Rectal smooth muscle tissue (tissue), 1 donor: ENCODE data around the gene MLPH.
A peak's percentile ranks its signal among the peaks of the same experiment; 100 is the strongest.

Experiments used
- H3K27ac ChIP-seq: one replicate; pipeline ENCODE4 v1.7.0; 2013; ENCODE audit warnings: low read depth, low read length, inconsistent platforms
- H3K27me3 ChIP-seq: one replicate; pipeline ENCODE4 v1.7.0; 2013; ENCODE audit warnings: low read length; ENCODE audit not compliant: control insufficient read depth, insufficient read depth
- H3K36me3 ChIP-seq: one replicate; pipeline ENCODE4 v1.7.0; 2013; ENCODE audit warnings: low read length; ENCODE audit not compliant: control insufficient read depth, insufficient read depth
- H3K4me1 ChIP-seq: one replicate; pipeline ENCODE4 v1.7.0; 2013; ENCODE audit warnings: low read length; ENCODE audit not compliant: control insufficient read depth, insufficient read depth
- H3K4me3 ChIP-seq: one replicate; pipeline ENCODE4 v1.7.0; 2013; ENCODE audit warnings: low read length
- H3K9ac ChIP-seq: one replicate; pipeline ENCODE4 v1.7.0; 2013; ENCODE audit warnings: low read length

Gene MLPH

DNA sequence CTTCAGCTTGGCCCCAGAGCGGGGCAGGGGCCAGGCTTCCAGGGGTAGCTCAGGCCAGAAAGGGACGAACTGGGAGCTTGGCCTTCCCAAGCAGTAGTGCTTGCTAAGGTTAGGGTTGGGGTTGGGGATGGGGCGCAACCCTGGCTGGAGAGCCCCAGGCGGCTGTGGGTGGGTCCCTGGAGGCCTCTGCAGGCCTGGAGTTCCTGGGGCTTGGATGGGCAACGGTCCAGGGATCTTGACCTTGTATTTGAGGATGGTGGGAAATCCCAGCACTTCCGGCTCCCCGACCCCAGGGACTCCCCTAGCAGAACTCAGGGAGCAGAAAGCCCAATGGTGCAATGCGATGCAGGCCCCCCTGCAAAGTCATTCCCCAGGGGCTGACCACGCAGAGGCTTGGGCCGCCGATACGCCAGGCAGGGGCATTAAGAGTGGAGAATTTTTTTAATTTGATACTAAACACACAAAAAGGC lies 12.6 kb upstream of the MLPH start:
- H3K27ac ChIP-seq, result peak overlapping the region; percentile 93
- H3K4me1 ChIP-seq, result peaks cover 4% of the 10 kb centered on the region
- no peaks in the 10 kb centered on the region for H3K36me3 ChIP-seq
- H3K9ac ChIP-seq, result peak overlapping the region; percentile 24
- H3K4me3 ChIP-seq, result peak overlapping the region; percentile 73
- H3K27me3 ChIP-seq, result peaks cover 2% of the 10 kb centered on the region

DNA sequence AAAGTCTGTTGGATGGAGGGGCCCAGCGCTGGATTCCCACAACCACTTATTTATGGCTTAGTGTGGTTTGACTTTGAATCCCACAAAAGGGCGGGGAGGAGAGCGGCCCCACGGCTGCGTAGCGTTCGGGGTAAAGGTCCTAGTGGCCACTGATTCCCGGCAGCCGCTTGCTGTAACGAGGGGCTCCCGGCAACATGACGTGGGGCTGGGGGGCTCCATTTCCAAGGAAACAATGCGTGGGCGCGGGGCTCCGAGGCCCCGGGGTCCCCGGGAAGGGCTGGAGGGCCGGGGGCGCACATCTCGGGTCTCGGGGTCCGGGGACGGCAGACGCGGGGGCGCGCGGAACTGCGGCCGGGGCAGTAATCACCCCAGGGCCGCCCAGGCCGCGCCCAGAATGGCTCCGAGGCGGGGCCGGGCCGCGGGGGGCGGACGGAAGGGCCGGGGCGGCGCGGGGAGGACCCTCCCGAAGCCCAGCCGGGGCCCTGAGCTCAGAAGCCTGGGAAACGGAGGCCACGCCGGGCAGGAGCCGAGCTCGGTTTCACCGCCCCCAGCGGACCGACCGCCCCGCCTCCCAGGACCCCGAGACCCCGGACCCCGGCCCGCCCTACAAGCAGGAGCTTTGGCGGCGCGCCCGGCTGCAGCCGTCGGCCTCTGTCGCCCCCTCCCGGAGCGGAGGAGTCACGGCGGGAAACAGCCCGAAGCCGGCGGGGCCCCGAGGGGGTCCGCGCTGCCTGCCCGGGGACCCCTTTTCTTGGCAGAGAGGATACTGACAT lies 11.9 kb upstream of the MLPH start:
- H3K27me3 ChIP-seq, result peaks cover 2% of the 10 kb centered on the region
- H3K9ac ChIP-seq, result peak overlapping the region; percentile 24
- peak overlapping the region; percentile 93 for H3K27ac ChIP-seq
- H3K4me3 ChIP-seq, result peak overlapping the region; percentile 73
- peaks cover 4% of the 10 kb centered on the region for H3K4me1 ChIP-seq
- no peaks in the 10 kb centered on the region for H3K36me3 ChIP-seq

DNA sequence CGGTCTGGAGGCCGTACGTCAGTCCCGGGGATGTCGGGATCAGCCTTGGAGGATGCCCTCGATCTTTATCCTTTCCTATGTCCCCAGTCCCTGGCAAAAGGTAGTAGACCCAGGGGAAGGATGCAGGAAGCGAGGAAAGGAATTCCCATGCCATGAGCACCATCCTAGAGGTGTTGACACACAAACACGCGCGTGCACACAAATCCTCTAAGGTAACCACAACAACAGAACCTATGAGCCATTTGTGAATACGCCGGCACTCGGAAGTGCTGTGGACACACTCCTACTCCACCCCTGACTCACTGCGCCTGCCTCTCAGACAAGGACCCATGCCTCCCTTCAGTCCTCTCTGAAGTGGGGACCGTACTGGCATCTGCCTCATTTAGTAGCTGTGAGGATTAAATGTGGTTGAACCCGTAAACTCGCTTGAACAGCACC lies 11.3 kb upstream of the MLPH start:
- Histone ChIP-seq H3K4me1 (peaks cover 4% of the 10 kb centered on the region), H3K27me3 (peaks cover 2% of the 10 kb centered on the region), H3K9ac (no peak overlapping the region), H3K4me3 (peak overlapping the region; percentile 70), H3K27ac (peak overlapping the region; percentile 93), H3K36me3 (no peaks in the 10 kb centered on the region)

DNA sequence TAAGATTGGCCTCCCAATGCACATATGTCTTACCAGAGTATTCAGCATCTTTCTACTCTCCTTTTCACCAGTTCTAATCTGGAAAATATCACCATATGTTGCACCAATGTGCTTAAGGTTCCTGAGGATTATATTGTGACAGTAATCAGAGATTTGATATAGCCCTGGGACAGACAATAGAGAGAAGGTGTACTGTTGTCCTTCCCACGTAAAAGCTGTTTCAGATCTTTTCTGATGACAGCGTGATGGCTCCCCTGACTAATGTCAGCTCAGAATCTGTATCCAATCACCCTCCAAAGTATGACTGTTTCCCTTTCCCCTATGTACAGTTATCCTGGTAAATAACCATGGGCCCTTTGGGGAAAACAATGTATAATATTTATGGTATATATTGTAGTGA lies 9.0 kb upstream of the MLPH start:
- H3K4me1 ChIP-seq, result no peaks in the 10 kb centered on the region
- H3K27ac ChIP-seq, result no peak overlapping the region
- no peaks in the 10 kb centered on the region for H3K36me3 ChIP-seq
- H3K4me3 ChIP-seq, result no peak overlapping the region
- no peak overlapping the region for H3K9ac ChIP-seq
- peaks cover 4% of the 10 kb centered on the region for H3K27me3 ChIP-seq

DNA sequence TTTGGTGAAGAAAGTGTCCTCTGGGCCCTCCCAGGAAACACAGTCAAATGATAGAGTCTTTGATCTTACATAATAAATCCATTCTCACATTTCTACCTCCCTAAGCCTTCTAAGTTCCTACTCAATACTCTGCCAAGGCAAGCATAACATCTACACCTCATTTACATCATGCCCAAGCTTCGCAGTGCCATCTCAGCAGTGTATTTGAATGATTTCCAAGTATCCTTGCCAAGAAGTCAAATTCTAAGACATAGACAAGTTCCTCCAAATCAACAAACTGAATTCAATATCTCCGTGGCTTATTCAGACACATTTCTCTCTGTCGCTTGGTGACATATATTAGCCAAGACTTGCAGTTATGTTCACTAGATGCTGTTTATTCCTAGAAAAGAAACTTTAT lies 8.1 kb upstream of the MLPH start:
- no peak overlapping the region for H3K4me3 ChIP-seq
- H3K27me3 ChIP-seq, result peaks cover 7% of the 10 kb centered on the region
- H3K4me1 ChIP-seq, result no peaks in the 10 kb centered on the region
- no peak overlapping the region for H3K9ac ChIP-seq
- no peak overlapping the region for H3K27ac ChIP-seq
- no peaks in the 10 kb centered on the region for H3K36me3 ChIP-seq

DNA sequence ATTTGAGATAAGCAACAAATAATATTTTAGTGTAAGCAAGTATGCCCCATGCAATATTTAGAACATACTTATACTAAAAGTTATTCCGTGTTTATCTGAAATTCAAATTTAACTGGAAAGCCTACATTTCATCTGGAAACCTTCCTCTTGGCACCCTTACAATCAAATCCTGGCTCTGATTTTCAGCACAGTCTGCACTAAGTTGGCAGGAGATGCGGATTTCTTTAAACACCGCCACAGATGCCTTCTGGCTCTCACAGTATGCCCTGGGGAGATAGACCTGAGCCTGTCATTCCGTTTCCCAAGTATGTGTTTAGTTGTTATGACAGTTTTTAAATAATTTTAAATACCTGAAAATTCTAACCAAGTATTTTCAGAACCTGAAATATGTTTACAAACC lies 7.3 kb upstream of the MLPH start:
- H3K9ac ChIP-seq, result no peak overlapping the region
- H3K27me3 ChIP-seq, result peaks cover 7% of the 10 kb centered on the region
- no peaks in the 10 kb centered on the region for H3K36me3 ChIP-seq
- no peak overlapping the region for H3K27ac ChIP-seq
- no peak overlapping the region for H3K4me3 ChIP-seq
- H3K4me1 ChIP-seq, result no peaks in the 10 kb centered on the region

DNA sequence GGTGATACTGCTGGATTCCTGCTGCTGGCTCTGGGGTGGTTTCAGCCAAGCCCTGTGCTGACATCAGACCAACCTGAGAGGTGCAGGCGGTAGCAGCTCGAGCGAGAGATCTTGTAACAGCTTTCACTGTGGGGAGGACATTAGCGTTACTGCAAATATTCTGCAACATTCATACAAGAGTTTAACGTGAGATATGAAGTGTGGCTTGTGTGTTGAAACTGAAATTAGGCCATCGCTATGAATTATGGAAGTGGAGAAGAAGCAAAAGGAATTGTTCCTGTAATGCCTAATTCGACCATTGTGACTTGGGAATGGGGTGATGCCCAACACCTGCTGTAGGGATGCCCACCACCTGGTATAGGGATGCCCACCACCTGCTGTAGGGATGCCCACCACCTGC lies 6.5 kb upstream of the MLPH start:
- Histone ChIP-seq H3K4me1 (no peaks in the 10 kb centered on the region), H3K27ac (no peak overlapping the region), H3K36me3 (no peaks in the 10 kb centered on the region), H3K27me3 (peaks cover 7% of the 10 kb centered on the region), H3K4me3 (no peak overlapping the region), H3K9ac (no peak overlapping the region)

DNA sequence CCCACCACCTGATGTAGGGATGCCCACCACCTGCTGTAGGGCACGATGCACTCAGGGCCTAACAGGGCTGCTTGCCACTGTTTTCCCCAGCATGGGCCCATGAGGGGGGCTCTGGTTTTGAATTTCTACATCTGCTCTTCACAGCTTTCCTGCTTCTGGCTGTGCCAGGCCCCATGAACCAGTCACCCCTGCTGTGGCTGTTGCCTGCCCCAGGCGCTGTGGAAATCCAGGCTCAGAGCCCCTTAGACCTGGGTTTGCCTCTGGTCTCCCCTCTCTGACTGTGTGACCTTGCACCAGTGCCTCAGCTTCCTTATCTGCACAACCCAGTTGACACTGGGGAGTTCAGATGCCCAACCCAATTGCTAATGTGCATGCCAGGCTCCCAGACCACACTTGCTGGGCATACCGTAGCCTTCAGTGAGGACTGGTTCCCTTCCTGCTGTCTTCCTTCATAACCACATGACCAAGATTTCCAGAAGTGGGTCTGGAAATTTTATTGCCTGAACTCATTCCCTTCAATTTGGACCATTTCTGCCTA lies 6.0 kb upstream of the MLPH start:
- no peak overlapping the region for H3K27ac ChIP-seq
- no peaks in the 10 kb centered on the region for H3K36me3 ChIP-seq
- no peak overlapping the region for H3K9ac ChIP-seq
- H3K4me1 ChIP-seq, result no peaks in the 10 kb centered on the region
- no peak overlapping the region for H3K4me3 ChIP-seq
- H3K27me3 ChIP-seq, result peaks cover 7% of the 10 kb centered on the region

DNA sequence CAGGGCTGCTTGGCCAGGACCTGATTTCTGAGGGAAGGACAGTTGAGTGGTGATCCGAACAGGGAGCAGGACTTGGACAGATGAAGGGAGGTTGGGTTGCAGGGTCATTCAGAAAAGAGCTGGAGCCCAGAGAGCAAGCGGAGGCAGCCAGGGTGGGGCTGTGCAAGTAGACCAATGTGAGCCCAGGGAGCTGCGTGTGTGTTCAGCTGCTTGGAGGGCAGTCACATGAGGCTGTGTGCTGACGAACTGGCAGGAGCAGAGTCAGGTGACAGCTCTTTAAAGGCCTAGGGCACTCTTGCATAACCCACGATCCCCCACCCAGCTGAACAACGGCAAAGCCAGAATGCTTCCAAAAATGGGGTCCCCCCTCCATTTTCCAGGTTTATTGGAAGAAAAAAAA lies 4.6 kb upstream of the MLPH start:
- Histone ChIP-seq H3K27me3 (peaks cover 7% of the 10 kb centered on the region), H3K4me3 (no peak overlapping the region), H3K9ac (no peak overlapping the region), H3K27ac (no peak overlapping the region), H3K36me3 (no peaks in the 10 kb centered on the region), H3K4me1 (peaks cover 3% of the 10 kb centered on the region)

DNA sequence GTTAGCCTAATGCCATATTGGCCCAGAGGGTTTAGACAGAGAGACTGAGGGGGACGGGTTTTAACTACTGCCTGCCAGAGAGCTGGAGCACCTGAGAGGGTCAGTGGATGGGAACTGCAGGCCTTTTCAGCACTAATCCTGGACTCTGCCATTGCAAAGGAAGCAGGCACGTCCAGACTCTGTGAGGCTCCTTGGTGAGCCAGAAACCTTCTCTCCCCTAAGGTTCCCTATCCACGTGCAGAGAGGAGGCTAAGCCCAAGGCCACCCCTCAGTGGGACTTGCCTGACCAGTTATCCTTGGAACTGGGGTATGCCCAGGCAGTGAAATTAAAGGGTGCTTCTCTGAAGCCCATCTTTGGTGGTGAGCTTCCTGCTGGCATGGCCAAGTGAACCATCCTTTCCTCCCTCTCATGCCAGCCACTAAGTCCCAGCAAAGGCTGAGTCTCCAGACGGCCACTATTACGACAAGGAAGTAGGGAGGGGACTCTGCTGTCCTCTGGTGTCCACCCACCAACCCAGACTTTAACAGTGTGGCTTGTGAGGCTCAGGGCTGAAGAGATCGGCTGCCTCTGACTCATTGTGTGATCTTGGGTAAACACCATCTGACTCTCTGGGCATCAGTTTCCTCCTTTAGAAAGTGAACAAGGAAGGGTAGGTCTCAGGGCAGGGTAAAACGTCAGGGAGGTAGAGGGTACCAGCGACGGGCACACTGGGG lies 3.9 kb upstream of the MLPH start:
- H3K4me1 ChIP-seq, result peaks cover 3% of the 10 kb centered on the region
- peaks cover 12% of the 10 kb centered on the region for H3K27me3 ChIP-seq
- peak overlapping the region; percentile 12 for H3K27ac ChIP-seq
- H3K4me3 ChIP-seq, result no peak overlapping the region
- no peaks in the 10 kb centered on the region for H3K36me3 ChIP-seq
- no peak overlapping the region for H3K9ac ChIP-seq

DNA sequence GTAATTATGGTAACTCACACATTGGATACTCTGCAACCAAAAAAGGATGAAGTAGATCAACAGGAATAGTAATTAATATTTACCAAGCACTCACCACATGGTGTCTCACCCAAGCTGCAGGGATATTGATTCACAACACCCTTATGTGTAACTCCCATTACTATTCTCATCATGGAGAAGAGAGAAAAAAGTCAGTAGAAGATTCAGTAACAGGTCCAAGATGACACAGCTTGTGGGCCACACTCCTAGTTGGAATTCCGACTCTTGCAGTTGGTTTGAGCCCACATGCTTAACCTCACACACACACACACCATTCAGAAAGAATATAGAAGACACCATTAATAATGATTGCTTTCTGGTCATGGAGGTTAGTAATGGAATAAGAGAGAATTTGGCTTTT lies 1.7 kb upstream of the MLPH start:
- no peak overlapping the region for H3K4me3 ChIP-seq
- H3K27ac ChIP-seq, result no peak overlapping the region
- no peaks in the 10 kb centered on the region for H3K36me3 ChIP-seq
- H3K9ac ChIP-seq, result no peak overlapping the region
- H3K4me1 ChIP-seq, result peaks cover 3% of the 10 kb centered on the region
- H3K27me3 ChIP-seq, result peaks cover 12% of the 10 kb centered on the region

DNA sequence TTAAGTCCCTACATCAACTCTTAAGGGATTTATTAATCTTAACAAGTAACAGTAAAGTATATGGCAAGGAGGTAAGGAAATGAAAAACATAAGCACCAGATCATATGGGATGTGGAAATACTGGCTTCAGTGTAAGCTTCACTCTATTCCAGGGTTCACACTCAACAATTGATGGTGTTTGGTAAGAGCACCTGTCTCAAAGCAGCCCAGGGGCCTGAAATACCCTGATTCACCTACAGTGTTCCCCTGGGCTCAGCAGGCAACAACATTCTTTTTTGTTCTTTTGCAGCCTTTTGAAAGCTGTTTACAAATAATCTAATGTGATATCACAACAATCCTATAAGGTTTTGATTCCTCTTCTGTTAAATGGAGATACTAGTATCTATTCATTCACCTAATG lies 1.2 kb upstream of the MLPH start:
- Histone ChIP-seq H3K4me3 (peak overlapping the region; percentile 71), H3K36me3 (no peaks in the 10 kb centered on the region), H3K9ac (no peak overlapping the region), H3K27ac (no peak overlapping the region), H3K4me1 (peaks cover 3% of the 10 kb centered on the region), H3K27me3 (peaks cover 12% of the 10 kb centered on the region)
